Ascending aorta (tissue), 2 donors: ENCODE measurements around the gene PDIA5. TPM values are rescaled to one million over a fixed set of nuclear protein-coding genes. Genes with fewer than 3 reads are reported as not detected.

Source experiments
- DNase-seq, 2 donors: peaks; one replicate each; pipeline ENCODE4 v3.0.0-alpha.2; 2019; ENCODE audit warnings: low spot score in 2 of 2
- H3K27ac ChIP-seq, 2 donors: fragments of 200-600 bp; sonication (generic); one replicate each; pipeline ENCODE4 v1.5.1; 2016 to 2017; ENCODE audit warnings: mild to moderate bottlenecking in 1 of 2
- H3K27me3 ChIP-seq: fragments of 200-600 bp; sonication (generic); one replicate; pipeline ENCODE4 v1.5.1; 2017
- H3K36me3 ChIP-seq, 2 donors: fragments of 200-600 bp; sonication (generic); one replicate each; pipeline ENCODE4 v1.5.1; 2016
- H3K4me1 ChIP-seq, 2 donors: fragments of 200-600 bp; sonication (generic); one replicate each; pipeline ENCODE4 v1.5.1; 2016 to 2017; ENCODE audit warnings: mild to moderate bottlenecking in 1 of 2
- H3K4me3 ChIP-seq, 2 donors: fragments of 200-600 bp; sonication (generic); one replicate each; pipeline ENCODE4 v1.5.1; 2016 to 2017; ENCODE audit warnings: mild to moderate bottlenecking in 1 of 2
- H3K9me3 ChIP-seq, 2 donors: fragments of 200-600 bp; sonication (generic); one replicate each; pipeline ENCODE4 v1.5.1; 2016
- intact Hi-C: fragments of 100-400 bp; cut with DNase I; formaldehyde crosslinking; loops from one replicate; pipeline ENCODE4 v1.15.1; 2023
- total RNA-seq: library from RNA; depleted of rRNA; stranded (reverse); fragments of >200 nt; gene quantifications from one replicate; pipeline ENCODE4 v1.1.0, GENCODE V29; 2016
- TF ChIP-seq, protein P1 (sequence below), 3 experiments: fragments of 200-600 bp in 2 of 3; fragments of 450-650 bp in 1 of 3; sonication (generic) in 2 of 3; IDR thresholded peaks; one replicate each; pipeline ENCODE4 v1.5.1; 2016 to 2019; ENCODE audit warnings: antibody characterized with exemption in 3 of 3, mild to moderate bottlenecking in 1 of 3, moderate library complexity in 1 of 3

Gene PDIA5
- total RNA-seq, 1 donor from 2014 or later = 21.3 TPM

DNA sequence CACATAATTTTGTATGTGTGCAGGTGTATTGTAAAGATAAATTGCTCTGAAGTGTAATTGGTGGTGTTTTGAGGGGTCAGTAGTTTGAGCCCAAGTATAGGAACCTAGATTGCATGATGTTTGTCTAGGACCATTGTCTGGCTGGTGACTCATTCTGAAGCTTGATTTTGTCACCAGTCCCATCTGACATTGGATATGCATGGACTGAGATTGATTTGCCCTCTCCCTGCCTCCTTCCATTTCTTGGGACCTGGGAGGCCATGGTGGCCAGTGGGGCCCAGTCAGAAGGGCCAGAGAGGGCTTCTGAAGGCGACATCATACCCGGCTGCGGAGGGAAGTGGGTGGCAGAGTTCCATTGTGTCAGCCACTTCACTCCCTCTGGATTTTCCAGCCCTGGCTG is 62.3 kb downstream of the PDIA5 start:
- Histone ChIP-seq H3K27ac (no peak overlapping the region), H3K9me3 (no peaks in the 10 kb centered on the region), H3K36me3 (peaks cover 21 to 64% of the 10 kb centered on the region in 2 donors), H3K4me1 (no peaks in the 10 kb centered on the region), H3K4me3 (no peak overlapping the region), H3K27me3 (no peaks in the 10 kb centered on the region)
- TF ChIP-seq, protein P1, sequence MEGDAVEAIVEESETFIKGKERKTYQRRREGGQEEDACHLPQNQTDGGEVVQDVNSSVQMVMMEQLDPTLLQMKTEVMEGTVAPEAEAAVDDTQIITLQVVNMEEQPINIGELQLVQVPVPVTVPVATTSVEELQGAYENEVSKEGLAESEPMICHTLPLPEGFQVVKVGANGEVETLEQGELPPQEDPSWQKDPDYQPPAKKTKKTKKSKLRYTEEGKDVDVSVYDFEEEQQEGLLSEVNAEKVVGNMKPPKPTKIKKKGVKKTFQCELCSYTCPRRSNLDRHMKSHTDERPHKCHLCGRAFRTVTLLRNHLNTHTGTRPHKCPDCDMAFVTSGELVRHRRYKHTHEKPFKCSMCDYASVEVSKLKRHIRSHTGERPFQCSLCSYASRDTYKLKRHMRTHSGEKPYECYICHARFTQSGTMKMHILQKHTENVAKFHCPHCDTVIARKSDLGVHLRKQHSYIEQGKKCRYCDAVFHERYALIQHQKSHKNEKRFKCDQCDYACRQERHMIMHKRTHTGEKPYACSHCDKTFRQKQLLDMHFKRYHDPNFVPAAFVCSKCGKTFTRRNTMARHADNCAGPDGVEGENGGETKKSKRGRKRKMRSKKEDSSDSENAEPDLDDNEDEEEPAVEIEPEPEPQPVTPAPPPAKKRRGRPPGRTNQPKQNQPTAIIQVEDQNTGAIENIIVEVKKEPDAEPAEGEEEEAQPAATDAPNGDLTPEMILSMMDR (IDR thresholded peaks at IDR 0.05) = no peak
- no peak for DNase-seq
- intact Hi-C loops = no loop called here

- H3K27ac ChIP-seq = no peak overlapping the region
- peaks cover 18 to 64% of the 10 kb centered on the region in 2 donors for H3K36me3 ChIP-seq
- no peak for DNase-seq
- no peaks in the 10 kb centered on the region for H3K4me1 ChIP-seq
- no peaks in the 10 kb centered on the region for H3K9me3 ChIP-seq
- intact Hi-C loops = no loop called here
- TF ChIP-seq, protein P1 (IDR thresholded peaks at IDR 0.05) = no peak
- H3K4me3 ChIP-seq = no peak overlapping the region
- H3K27me3 ChIP-seq = no peaks in the 10 kb centered on the region
Measured at GRCh38 chr3:123129532-123129931, 62.7 kb downstream of the PDIA5 start.

GRCh38 chr3:123130079-123130750 is 63.4 kb downstream of the PDIA5 start:
- Histone ChIP-seq H3K4me1 (no peaks in the 10 kb centered on the region), H3K27ac (no peak overlapping the region), H3K9me3 (no peaks in the 10 kb centered on the region), H3K36me3 (peaks cover 12 to 64% of the 10 kb centered on the region in 2 donors), H3K4me3 (no peak overlapping the region), H3K27me3 (no peaks in the 10 kb centered on the region)
- no peak for DNase-seq
- intact Hi-C loops = no loop called here
- TF ChIP-seq, protein P1 (IDR thresholded peaks at IDR 0.05) = no peak

GRCh38 chr3:123134671-123135070 is 67.8 kb downstream of the PDIA5 start:
- Histone ChIP-seq H3K27ac (no peak overlapping the region), H3K27me3 (no peaks in the 10 kb centered on the region), H3K9me3 (no peaks in the 10 kb centered on the region), H3K4me1 (no peaks in the 10 kb centered on the region), H3K36me3 (peaks cover 11 to 44% of the 10 kb centered on the region in 2 donors), H3K4me3 (no peak overlapping the region)
- TF ChIP-seq, protein P1 (IDR thresholded peaks at IDR 0.05) = no peak
- intact Hi-C loops = no loop called here
- DNase-seq = no peak

- Histone ChIP-seq H3K4me1 (no peaks in the 10 kb centered on the region), H3K9me3 (no peaks in the 10 kb centered on the region), H3K36me3 (peaks cover 4 to 37% of the 10 kb centered on the region in 2 donors), H3K27ac (no peak overlapping the region), H3K4me3 (no peak overlapping the region), H3K27me3 (no peaks in the 10 kb centered on the region)
- TF ChIP-seq, protein P1 (IDR thresholded peaks at IDR 0.05) = no peak
- no peak for DNase-seq
- intact Hi-C loops = no loop called here
Measured at GRCh38 chr3:123137001-123137400, 70.2 kb downstream of the PDIA5 start.
